H1 (cell line): ENCODE measurements around the gene RALY. TPM values are rescaled to one million over a fixed set of nuclear protein-coding genes. Genes with fewer than 3 reads are reported as not detected.

Experiments used
- CTCF ChIA-PET: fragments of 300-600 bp; sonication (Branson Sonifier 250); formaldehyde crosslinking; loops from one replicate; lab custom pipeline; 2021; ENCODE audit not compliant: partially characterized antibody; lab: Charles Lee
- POLR2A ChIA-PET: fragments of 300-600 bp; sonication (Branson Sonifier 250); formaldehyde crosslinking; loops from one replicate; lab custom pipeline; 2021; ENCODE audit warnings: inconsistent platforms; ENCODE audit not compliant: partially characterized antibody; lab: Charles Lee
- DNase-seq, 2 experiments: peaks; one replicate each; pipeline versions ENCODE4 v3.0.0 to v3.0.0-alpha.2; 2010 to 2022; ENCODE audit warnings: low spot score in 2 of 2, low read depth in 1 of 2, mixed read lengths in 1 of 2
- FAIRE-seq: peaks from 2 replicates; lab custom pipeline; 2011; peaks lifted over from hg19 to GRCh38; lab: Jason Lieb, UNC
- H2AFZ ChIP-seq: 2 replicates; pipeline ENCODE4 v1.8.1; 2012; ENCODE audit warnings: low read length, inconsistent platforms
- H2AK5ac ChIP-seq: 2 replicates; pipeline ENCODE4 v1.6.1; 2013; ENCODE audit warnings: low read depth, low read length
- H2BK120ac ChIP-seq: replicated peaks from 2 replicates; pipeline ENCODE3; 2013; ENCODE audit warnings: low read depth, low read length, inconsistent platforms
- H2BK12ac ChIP-seq: 2 replicates; pipeline ENCODE4 v1.6.1; 2013; ENCODE audit warnings: low read depth, low read length
- H2BK15ac ChIP-seq: 2 replicates; pipeline ENCODE4 v1.6.1; 2013; ENCODE audit warnings: low read length
- H2BK20ac ChIP-seq: 2 replicates; pipeline ENCODE4 v1.6.1; 2013; ENCODE audit warnings: low read length
- H2BK5ac ChIP-seq: 2 replicates; pipeline ENCODE4 v1.6.1; 2013; ENCODE audit warnings: low read depth, low read length
- H3K14ac ChIP-seq: 2 replicates; pipeline ENCODE4 v1.6.1; 2013; ENCODE audit warnings: inconsistent platforms; ENCODE audit not compliant: insufficient read length
- H3K18ac ChIP-seq: 2 replicates; pipeline ENCODE4 v1.6.1; 2013; ENCODE audit warnings: low read length; ENCODE audit errors: extremely low read depth
- H3K23ac ChIP-seq: 2 replicates; pipeline ENCODE4 v1.6.1; 2013; ENCODE audit warnings: inconsistent platforms; ENCODE audit not compliant: insufficient read length
- H3K23me2 ChIP-seq: 2 replicates; pipeline ENCODE4 v1.6.1; 2013; ENCODE audit warnings: low read depth, low read length
- H3K27ac ChIP-seq: 2 replicates; pipeline ENCODE4 v1.6.1; 2011; ENCODE audit warnings: low read depth, low read length, inconsistent platforms
- H3K27me3 ChIP-seq, 4 experiments: replicated peaks in 1 of 4; 1 replicate in 1 of 4; 2 replicates in 3 of 4; pipeline versions ENCODE4 v1.6.1 to v1.8.1; 2011 to 2013; ENCODE audit warnings: low read length in 3 of 4, mild to moderate bottlenecking in 3 of 4, inconsistent platforms in 2 of 4, mixed read lengths in 2 of 4, moderate library complexity in 1 of 4; ENCODE audit not compliant: control insufficient read depth in 3 of 4, insufficient read depth in 3 of 4; ENCODE audit errors: extremely low read depth in 1 of 4
- H3K36me3 ChIP-seq, 4 experiments: 2 replicates each; pipeline versions ENCODE4 v1.6.1 to v1.8.1; 2011 to 2013; ENCODE audit warnings: mild to moderate bottlenecking in 4 of 4, low read length in 3 of 4, moderate library complexity in 2 of 4, control low read depth in 1 of 4, inconsistent platforms in 1 of 4; ENCODE audit not compliant: insufficient read depth in 4 of 4, control insufficient read depth in 2 of 4
- H3K4ac ChIP-seq: replicated peaks from 2 replicates; pipeline ENCODE3; 2013; ENCODE audit warnings: low read length, low read depth, mixed read lengths, inconsistent platforms; ENCODE audit not compliant: insufficient read length
- H3K4me1 ChIP-seq, 4 experiments: replicated peaks in 1 of 4; 1 replicate in 1 of 4; 2 replicates in 3 of 4; pipeline versions ENCODE4 v1.6.1 to v1.8.1; 2011 to 2013; ENCODE audit warnings: low read length in 3 of 4, inconsistent platforms in 2 of 4, mixed read lengths in 1 of 4; ENCODE audit not compliant: insufficient read depth in 4 of 4, control insufficient read depth in 3 of 4
- H3K4me2 ChIP-seq, 2 experiments: 2 replicates each; pipeline versions ENCODE4 v1.6.1 to v1.8.1; 2011 to 2013; ENCODE audit warnings: low read depth in 2 of 2, low read length in 2 of 2, control low read depth in 1 of 2, inconsistent platforms in 1 of 2, mild to moderate bottlenecking in 1 of 2; ENCODE audit not compliant: insufficient read depth in 1 of 2
- H3K4me3 ChIP-seq, 4 experiments: fragments of 200-600, 300-600 bp in 1 of 4; sonication (generic), shearing (Covaris generic), sonication (Bioruptor Twin) in 1 of 4; 2 replicates each; pipeline versions ENCODE4 v1.5.1 to v1.8.1; 2011 to 2016; ENCODE audit warnings: low read length in 4 of 4, low read depth in 3 of 4, control low read depth in 2 of 4, inconsistent platforms in 2 of 4, mild to moderate bottlenecking in 2 of 4, mixed read lengths in 1 of 4, moderate library complexity in 1 of 4; ENCODE audit not compliant: insufficient read depth in 2 of 4; ENCODE audit errors: extremely low read depth in 1 of 4
- H3K56ac ChIP-seq: replicated peaks from 2 replicates; pipeline ENCODE3; 2013; ENCODE audit warnings: low read depth, mild to moderate bottlenecking, mixed read lengths, low read length, inconsistent platforms; ENCODE audit not compliant: insufficient read length
- H3K79me1 ChIP-seq: 2 replicates; pipeline ENCODE4 v1.6.1; 2013; ENCODE audit warnings: low read depth, low read length, control low read depth
- H3K79me2 ChIP-seq, 2 experiments: 2 replicates each; pipeline versions ENCODE4 v1.6.1 to v1.8.1; 2012 to 2013; ENCODE audit warnings: low read length in 2 of 2, mild to moderate bottlenecking in 2 of 2, inconsistent platforms in 1 of 2; ENCODE audit not compliant: insufficient read depth in 2 of 2, control insufficient read depth in 1 of 2
- H3K9ac ChIP-seq, 4 experiments: replicated peaks in 1 of 4; 1 replicate in 1 of 4; 2 replicates in 3 of 4; pipeline versions ENCODE4 v1.6.1 to v1.8.1; 2011 to 2013; ENCODE audit warnings: low read depth in 3 of 4, low read length in 3 of 4, control low read depth in 2 of 4, mild to moderate bottlenecking in 2 of 4, moderate library complexity in 2 of 4, inconsistent platforms in 1 of 4; ENCODE audit errors: extremely low read depth in 1 of 4
- H3K9me3 ChIP-seq, 2 experiments: 2 replicates each; pipeline versions ENCODE4 v1.6.1 to v1.8.1; 2012 to 2013; ENCODE audit warnings: mild to moderate bottlenecking in 2 of 2, moderate library complexity in 2 of 2, control low read depth in 1 of 2, inconsistent platforms in 1 of 2, low read depth in 1 of 2, low read length in 1 of 2, mixed read lengths in 1 of 2; ENCODE audit not compliant: insufficient read depth in 2 of 2
- H4K20me1 ChIP-seq, 2 experiments: replicated peaks in 1 of 2; 2 replicates each; pipeline versions ENCODE3 to v1.8.1; 2011 to 2013; ENCODE audit warnings: inconsistent platforms in 2 of 2, low read length in 2 of 2, mild to moderate bottlenecking in 1 of 2; ENCODE audit not compliant: insufficient read depth in 2 of 2, control insufficient read depth in 1 of 2
- H4K5ac ChIP-seq: 2 replicates; pipeline ENCODE4 v1.6.1; 2013; ENCODE audit warnings: low read length, low read depth, mixed read lengths, inconsistent platforms; ENCODE audit not compliant: insufficient read length
- H4K8ac ChIP-seq: 2 replicates; pipeline ENCODE4 v1.8.0; 2013; ENCODE audit warnings: mild to moderate bottlenecking, moderate library complexity, low read length, inconsistent platforms; ENCODE audit not compliant: insufficient read depth; ENCODE audit errors: extremely low read depth
- H4K91ac ChIP-seq: replicated peaks from 2 replicates; pipeline ENCODE3; 2013; ENCODE audit warnings: low read length, mixed read lengths, inconsistent platforms; ENCODE audit not compliant: insufficient read length
- CREB1 ChIP-seq: IDR thresholded peaks from 2 replicates; pipeline ENCODE4 v1.6.1; 2012; ENCODE audit warnings: inconsistent platforms
- POLR2A ChIP-seq, 2 experiments: IDR thresholded peaks; 1 replicate in 1 of 2; 2 replicates in 1 of 2; pipeline ENCODE4 v1.6.1; 2011; ENCODE audit warnings: low read depth in 2 of 2, low read length in 2 of 2, mild to moderate bottlenecking in 2 of 2; ENCODE audit errors: control extremely low read depth in 1 of 2
- POLR2AphosphoS5 ChIP-seq: IDR thresholded peaks from 2 replicates; pipeline ENCODE4 v1.6.1; 2011; ENCODE audit warnings: low read depth, low read length
- RFX5 ChIP-seq: IDR thresholded peaks from 2 replicates; pipeline ENCODE4 v1.6.1; 2011; ENCODE audit warnings: low read depth, low read length, improper control_type of control experiment, borderline replicate concordance
- TAF1 ChIP-seq: IDR thresholded peaks from 2 replicates; pipeline ENCODE4 v1.6.1; 2011; ENCODE audit warnings: mild to moderate bottlenecking, low read depth, low read length
- TCF12 ChIP-seq: IDR thresholded peaks from 2 replicates; pipeline ENCODE4 v1.6.1; 2011; ENCODE audit warnings: low read depth, mild to moderate bottlenecking, low read length
- YY1 ChIP-seq: IDR thresholded peaks from 2 replicates; pipeline ENCODE4 v1.6.1; 2011; ENCODE audit warnings: low read depth, mild to moderate bottlenecking, low read length
- ZNF274 ChIP-seq: IDR thresholded peaks from 2 replicates; pipeline ENCODE4 v1.7.0; 2012; ENCODE audit warnings: low read length, borderline replicate concordance; ENCODE audit errors: extremely low read depth
- WGBS, 2 experiments: shearing (Covaris generic) in 1 of 2; methylation state at CpG; one replicate each; pipeline versions ENCODE4 v1.1.6 to v1.1.7; 2013 to 2015; ENCODE audit warnings: low lambda C conversion rate in 2 of 2, mixed read lengths in 2 of 2, inconsistent platforms in 1 of 2, low coverage in 1 of 2, missing lambda C conversion rate in 1 of 2; ENCODE audit not compliant: insufficient replicate concordance in 2 of 2, insufficient coverage in 1 of 2, insufficient read length in 1 of 2; ENCODE audit errors: extremely low coverage in 1 of 2, missing lambda C conversion rate in 1 of 2; 5-methylcytosine and 5-hydroxymethylcytosine counted together
- polyA plus RNA-seq, 7 experiments: library from polyadenylated mRNA; depleted of rRNA in 3 of 7; stranded (reverse) in 5 of 7; unstranded in 2 of 7; fragments of >200 nt in 5 of 7; fragments of 200-250 nt in 2 of 7; gene quantifications; 1 replicate in 5 of 7; 2 replicates in 1 of 7; 4 replicates in 1 of 7; pipeline versions ENCODE4 v1.2.1 to v1.2.3, GENCODE V29; 2011 to 2013; ENCODE audit warnings: missing spikeins in 2 of 7, mixed read lengths in 2 of 7
- total RNA-seq: library from RNA; stranded (reverse); fragmentation: NEBNext Ultra II Directional; extraction: Animal tissue kit (Norgen Biotek cat#: 25700); gene quantifications from 2 replicates; pipeline ENCODE4 v1.2.1, GENCODE V29; 2021

Gene RALY
- total and polyA plus RNA-seq, 2 of the 8 experiments (the other 6 are each of a cell fraction or from before 2014, with no cell fraction given), result 133 to 148 TPM

- ChIA-PET POLR2A (interaction anchor here (0.9 to 14.0 kb wide), 6 partner anchors 8 to 42 kb away, joined by 3 to 236 read pairs (median 6); partner anchors contain the start of gene EIF2S2), CTCF (interaction anchor here (0.8 kb wide), 1 partner anchor 304 kb away, joined by 3 read pairs; no protein-coding TSS in a partner anchor)
- H3K9ac ChIP-seq, result no peak overlapping the region
- no peak overlapping the region for H2BK15ac ChIP-seq
- H4K91ac ChIP-seq, result no peak overlapping the region
- H3K4me2 ChIP-seq, result no peak overlapping the region
- no peak overlapping the region for H4K8ac ChIP-seq
- H3K4me3 ChIP-seq, result no peak overlapping the region
- DNase-seq (no peak), FAIRE-seq (no peak)
- peaks cover 19 to 24% of the 10 kb centered on the region in 2 experiments for H4K20me1 ChIP-seq
- H2BK5ac ChIP-seq, result no peak overlapping the region
- no peak overlapping the region for H3K23ac ChIP-seq
- no peak overlapping the region for H3K14ac ChIP-seq
- 89% methylated on average over 9 of the region's 9 CpGs; no CpG with 5 or more reads in 1 of the 2 experiments for WGBS, 2 experiments
- H3K79me1 ChIP-seq, result no peaks in the 10 kb centered on the region; the same call in 1 of the 2 replicates
- no peak overlapping the region for H3K56ac ChIP-seq
- H3K18ac ChIP-seq, result no peak overlapping the region
- H2AFZ ChIP-seq, result no peak overlapping the region
- peaks cover 6 to 21% of the 10 kb centered on the region in 2 experiments; a peak in 3 of 4 replicates for H3K79me2 ChIP-seq
- H3K9me3 ChIP-seq, result no peaks in the 10 kb centered on the region
- H3K36me3 ChIP-seq, result peaks cover 37 to 99% (median 87%) of the 10 kb centered on the region in 4 experiments
- H2BK20ac ChIP-seq, result no peak overlapping the region
- no peak overlapping the region for H2BK120ac ChIP-seq
- no peaks in the 10 kb centered on the region for H3K23me2 ChIP-seq
- H3K4ac ChIP-seq, result no peak overlapping the region
- H3K27ac ChIP-seq, result no peak overlapping the region
- no peak overlapping the region for H4K5ac ChIP-seq
- no peak overlapping the region for H2BK12ac ChIP-seq
- TF ChIP-seq YY1, result no peak
- no peak for TF ChIP-seq CREB1
- no peak for TF ChIP-seq TAF1
- 0 out of 2 replicates have a peak, but pooled peaks have one; percentile 24 for TF ChIP-seq POLR2AphosphoS5
- TF ChIP-seq RFX5, result no peak
- 0 out of 3 replicates have a peak, but pooled peaks of 1 of the 2 experiments have one; percentile 20 for TF ChIP-seq POLR2A (IDR thresholded peaks at IDR 0.05; ENCODE audit: control extremely low read depth in 1 of 2, low read depth in 2 of 2, low read length in 2 of 2)
- no peak for TF ChIP-seq ZNF274
- no peak for TF ChIP-seq TCF12
- TF ChIP-seq, all 59 proteins: peak for 2
- Histone ChIP-seq H3K27me3 (no peaks in the 10 kb centered on the region), H2AK5ac (no peak overlapping the region), H3K4me1 (no peaks in the 10 kb centered on the region)
Measured at GRCh38 chr20:34096699-34097444, 103.2 kb downstream of the RALY start.
